Thyroid gland (tissue), 4 donors: ENCODE results near the gene RBM5.

Experiments
- POLR2A ChIP-seq, 2 donors: fragments of 450-650 bp; IDR thresholded peaks; one replicate each; pipeline ENCODE4 v1.6.1; 2017; ENCODE audit warnings: antibody characterized with exemption in 2 of 2, mild to moderate bottlenecking in 2 of 2, moderate library complexity in 1 of 2
- TF ChIP-seq, protein P1 (sequence below), 6 experiments: fragments of 200-600 bp in 3 of 6; fragments of 450-650 bp in 3 of 6; sonication (generic) in 3 of 6; IDR thresholded peaks; one replicate each; pipeline ENCODE4 v1.5.1; 2016 to 2019; ENCODE audit warnings: antibody characterized with exemption in 6 of 6, mild to moderate bottlenecking in 2 of 6, inconsistent platforms in 1 of 6, moderate library complexity in 1 of 6

DNA sequence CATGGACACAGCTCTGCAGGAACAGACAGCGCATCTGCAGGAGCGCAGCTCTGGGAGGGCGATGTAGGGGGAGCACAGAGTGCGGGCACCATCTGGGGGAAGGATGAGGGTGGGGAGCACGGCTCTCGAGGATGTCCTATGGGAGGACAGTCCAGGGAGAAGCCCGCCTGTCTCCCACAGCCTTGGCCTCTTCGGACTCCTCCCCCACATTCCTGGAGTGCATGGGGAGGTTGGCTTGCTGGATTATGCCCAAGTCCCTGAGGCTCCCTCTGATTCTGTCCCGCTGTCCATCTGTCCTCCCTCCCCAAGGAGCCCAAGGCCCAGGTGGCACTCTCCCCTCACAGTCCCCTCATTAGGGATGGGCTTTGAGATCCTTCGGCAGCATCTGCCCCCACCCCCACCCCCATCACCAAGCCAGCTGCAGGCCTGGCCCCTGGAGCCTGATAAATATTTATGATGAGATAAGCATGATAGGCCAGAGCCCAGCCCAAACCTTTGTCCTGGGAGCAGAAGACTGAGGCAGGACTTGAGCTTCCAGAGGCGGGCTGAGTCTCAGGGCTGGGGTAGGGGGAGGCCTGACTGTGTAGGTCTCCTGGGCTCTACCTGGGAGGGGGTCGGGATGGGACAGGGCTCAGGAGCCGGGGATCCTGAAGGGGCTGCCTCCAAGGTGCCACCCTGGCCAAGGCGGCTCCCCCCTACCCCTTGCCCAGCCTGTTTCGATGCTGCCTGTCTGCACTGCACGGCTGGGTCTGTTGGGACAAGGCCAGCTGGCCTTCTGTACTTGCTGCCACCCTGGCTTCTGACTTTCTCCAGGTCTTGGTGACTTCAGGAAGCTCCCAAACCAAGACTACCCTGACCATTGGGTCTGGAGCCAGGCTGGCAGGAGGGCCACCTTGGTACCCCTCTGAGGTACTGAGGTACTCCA, 37.8 kb downstream of the RBM5 start:
- TF ChIP-seq, protein P1, sequence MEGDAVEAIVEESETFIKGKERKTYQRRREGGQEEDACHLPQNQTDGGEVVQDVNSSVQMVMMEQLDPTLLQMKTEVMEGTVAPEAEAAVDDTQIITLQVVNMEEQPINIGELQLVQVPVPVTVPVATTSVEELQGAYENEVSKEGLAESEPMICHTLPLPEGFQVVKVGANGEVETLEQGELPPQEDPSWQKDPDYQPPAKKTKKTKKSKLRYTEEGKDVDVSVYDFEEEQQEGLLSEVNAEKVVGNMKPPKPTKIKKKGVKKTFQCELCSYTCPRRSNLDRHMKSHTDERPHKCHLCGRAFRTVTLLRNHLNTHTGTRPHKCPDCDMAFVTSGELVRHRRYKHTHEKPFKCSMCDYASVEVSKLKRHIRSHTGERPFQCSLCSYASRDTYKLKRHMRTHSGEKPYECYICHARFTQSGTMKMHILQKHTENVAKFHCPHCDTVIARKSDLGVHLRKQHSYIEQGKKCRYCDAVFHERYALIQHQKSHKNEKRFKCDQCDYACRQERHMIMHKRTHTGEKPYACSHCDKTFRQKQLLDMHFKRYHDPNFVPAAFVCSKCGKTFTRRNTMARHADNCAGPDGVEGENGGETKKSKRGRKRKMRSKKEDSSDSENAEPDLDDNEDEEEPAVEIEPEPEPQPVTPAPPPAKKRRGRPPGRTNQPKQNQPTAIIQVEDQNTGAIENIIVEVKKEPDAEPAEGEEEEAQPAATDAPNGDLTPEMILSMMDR (IDR thresholded peaks at IDR 0.05): no peak
- no peak for TF ChIP-seq POLR2A (IDR thresholded peaks at IDR 0.05)
